ENCODE data around the gene ZNF530.

ZNF530 gene

DNA sequence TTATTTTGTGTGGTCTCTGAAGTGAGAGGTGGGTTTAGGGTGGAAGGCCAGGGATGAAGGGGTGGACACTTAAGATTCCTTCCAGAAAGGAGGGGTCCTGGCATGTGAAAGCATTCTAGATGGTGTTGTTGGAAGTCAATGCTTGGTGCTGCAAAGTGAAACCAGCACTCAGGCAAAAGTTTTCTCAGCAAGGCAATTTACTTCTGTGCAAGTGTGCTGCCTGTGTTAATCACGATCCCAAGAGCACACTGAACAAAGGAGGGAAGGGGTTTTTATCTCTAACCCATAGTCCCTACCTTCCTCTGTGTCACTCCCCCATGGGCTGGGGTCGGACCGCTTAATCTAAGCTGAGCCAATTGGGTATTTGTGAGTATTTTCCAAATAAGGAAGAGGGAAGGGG is 15.7 kb downstream of the ZNF530 start:
- DNase-seq (ENCODE audit: low read depth): no peak

DNA sequence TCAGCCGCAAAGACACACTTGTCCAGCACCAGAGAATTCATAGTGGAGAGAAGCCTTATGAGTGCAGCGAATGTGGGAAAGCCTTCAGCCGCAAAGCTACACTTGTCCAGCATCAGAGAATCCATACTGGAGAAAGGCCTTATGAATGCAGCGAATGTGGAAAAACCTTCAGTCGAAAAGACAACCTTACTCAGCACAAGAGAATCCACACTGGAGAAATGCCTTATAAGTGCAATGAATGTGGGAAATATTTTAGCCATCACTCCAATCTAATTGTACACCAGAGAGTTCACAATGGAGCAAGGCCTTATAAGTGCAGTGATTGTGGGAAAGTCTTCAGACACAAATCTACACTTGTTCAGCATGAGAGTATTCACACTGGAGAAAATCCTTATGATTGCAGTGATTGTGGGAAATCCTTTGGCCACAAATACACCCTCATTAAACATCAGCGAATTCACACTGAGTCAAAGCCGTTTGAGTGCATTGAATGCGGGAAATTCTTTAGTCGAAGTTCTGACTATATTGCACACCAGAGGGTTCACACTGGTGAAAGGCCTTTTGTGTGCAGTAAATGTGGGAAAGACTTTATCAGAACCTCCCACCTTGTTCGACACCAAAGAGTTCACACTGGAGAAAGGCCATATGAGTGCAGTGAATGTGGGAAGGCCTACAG is 21.1 kb downstream of the ZNF530 start:
- no peak for DNase-seq (ENCODE audit: low read depth)

DNA sequence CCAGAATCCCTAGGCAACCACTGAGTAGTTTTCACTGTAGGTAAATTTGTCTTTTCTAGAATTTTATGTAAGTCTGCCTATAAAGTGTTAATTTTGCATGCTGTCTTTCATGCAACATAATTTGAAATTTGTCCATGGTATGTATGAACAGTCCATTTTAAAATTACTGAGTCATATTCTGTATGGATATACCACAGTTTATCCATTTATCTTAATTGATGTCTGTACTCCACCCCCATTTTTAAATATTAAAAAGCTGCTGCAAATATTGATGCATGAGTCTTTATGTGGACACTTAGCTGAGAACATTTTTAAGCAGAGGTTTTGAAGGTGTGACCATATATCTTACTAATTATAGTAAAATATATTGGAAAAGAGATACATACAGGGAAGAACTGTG is 23.4 kb downstream of the ZNF530 start:
- no peak for DNase-seq (ENCODE audit: low read depth)

DNA sequence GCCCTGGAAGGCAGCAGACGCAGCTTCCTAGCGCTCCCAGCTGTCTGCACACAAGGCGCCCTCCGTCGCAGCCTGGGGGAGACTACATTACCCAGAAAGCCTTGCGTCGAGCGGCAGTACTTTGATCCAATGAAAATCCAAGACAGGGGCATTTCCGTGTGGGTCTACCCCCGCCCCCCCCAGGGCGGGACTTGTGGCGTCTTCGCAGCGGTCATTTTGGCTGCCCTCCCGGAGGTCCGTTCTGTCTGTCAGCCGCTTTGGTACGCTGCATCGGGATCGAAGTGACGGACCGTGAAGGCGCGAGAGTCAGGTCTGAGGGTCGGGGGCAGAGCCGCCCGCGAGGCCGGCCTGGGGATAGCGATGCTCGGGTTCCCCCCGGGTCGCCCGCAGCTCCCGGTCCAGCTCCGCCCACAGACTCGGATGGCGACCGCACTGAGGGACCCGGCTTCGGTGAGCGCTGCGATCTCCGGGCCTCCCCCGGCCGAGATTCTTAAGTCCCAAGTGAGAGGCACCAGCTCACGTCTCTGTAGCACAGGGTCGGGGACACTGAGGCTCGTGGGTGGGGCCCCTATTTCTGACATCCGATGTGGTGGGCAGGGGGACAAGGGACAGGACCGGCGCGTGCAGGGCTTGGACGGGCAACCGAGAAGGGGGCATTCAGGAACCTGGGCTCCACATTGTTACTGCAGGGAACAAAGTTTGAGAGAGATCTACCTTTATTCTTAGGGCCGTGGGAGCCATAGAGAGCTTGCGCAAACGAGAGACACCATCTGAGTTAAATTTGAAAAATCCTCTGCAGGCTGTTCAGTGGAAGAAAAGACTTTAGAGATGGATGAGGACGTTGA is 33.5 kb downstream of the ZNF530 start, which contains the start of gene ZNF211:
Gene ZNF211 (plus strand): TSS at position 182 of the 845 bp plus-strand sequence. CDS start 179 bp downstream, at position 361.
- peak; percentile 72 for DNase-seq (ENCODE audit: low read depth)

DNA sequence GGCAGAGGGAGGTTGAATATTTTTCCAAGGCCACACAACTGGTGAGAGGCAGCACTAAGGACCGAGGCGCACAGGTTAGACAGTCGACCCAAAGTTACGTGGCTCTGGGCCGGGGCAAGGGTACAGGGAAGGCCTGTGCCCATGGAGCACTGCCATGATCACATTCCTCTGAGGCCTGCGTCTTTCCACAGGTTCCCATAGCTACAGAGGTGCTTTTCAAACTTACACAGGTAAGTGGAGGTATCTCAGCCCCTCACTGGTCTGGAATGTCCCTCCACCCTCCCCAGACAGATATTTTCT is 34.1 kb downstream of the ZNF530 start:
- no peak for DNase-seq (ENCODE audit: low read depth)

DNA sequence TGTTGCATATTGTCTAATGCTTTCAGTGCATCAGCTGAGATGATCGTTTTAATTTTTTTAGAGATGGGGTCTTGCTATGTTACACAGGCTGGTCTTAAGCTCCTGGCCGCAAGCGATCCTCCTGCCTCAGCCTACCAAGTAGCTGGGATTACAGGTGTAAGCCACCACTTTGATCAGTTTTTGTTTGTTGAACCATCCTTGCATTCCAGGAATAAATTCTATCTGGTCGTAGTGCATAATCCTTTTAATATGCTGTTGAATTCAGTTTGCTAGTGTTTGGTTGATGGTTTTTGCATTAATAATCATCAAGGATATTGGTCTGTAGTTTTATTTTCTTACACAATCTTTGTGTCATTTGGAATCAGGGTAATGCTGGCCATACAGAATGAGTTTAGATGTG is 37.7 kb downstream of the ZNF530 start:
- no peak for DNase-seq (ENCODE audit: low read depth)

DNA sequence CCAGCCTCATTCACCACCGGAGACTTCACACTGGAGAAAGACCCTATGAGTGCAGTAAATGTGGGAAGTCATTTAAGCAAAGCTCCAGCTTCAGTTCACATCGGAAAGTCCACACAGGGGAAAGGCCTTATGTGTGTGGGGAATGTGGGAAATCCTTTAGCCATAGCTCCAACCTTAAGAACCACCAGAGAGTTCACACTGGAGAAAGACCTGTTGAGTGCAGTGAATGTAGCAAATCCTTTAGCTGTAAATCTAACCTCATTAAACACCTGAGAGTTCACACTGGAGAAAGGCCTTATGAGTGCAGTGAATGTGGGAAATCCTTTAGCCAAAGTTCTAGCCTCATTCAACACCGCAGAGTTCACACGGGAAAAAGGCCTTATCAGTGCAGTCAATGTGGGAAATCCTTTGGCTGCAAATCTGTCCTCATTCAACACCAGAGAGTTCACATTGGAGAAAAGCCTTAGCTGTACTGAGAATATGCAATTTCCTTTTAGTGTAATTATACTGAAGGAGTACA is 42.1 kb downstream of the ZNF530 start:
- no peak for DNase-seq (ENCODE audit: low read depth)

DNA sequence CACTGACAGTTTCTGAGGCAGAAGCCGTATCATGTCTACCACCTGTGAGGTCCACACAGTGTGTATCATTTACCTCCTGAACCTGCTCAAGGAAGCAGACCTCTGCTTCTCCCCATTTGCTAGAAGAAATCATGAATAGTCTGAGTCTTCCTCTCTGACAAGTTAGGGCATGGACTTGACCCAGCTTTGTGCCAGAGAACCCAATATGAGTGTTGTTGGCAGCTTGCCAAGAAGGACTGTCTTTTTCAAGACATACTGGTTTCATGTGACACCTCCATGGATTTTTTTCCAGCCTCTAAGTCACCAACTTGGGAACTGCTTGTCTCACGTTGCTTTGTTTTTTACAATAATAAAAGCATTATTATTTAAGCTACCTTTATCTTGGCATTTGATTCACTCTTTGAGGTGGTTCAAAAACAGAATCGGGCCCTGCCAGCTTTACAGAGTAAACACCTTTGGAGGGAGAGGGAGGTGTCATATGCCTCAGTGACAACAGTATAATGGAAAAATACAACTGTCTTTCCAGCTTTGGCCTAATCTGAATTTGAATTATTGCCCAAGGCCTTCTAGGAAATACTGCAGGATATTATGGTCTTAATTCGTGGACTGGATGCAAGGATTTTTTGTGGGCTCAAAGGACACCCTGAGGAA is 42.8 kb downstream of the ZNF530 start:
- no peak for DNase-seq (ENCODE audit: low read depth)

DNA sequence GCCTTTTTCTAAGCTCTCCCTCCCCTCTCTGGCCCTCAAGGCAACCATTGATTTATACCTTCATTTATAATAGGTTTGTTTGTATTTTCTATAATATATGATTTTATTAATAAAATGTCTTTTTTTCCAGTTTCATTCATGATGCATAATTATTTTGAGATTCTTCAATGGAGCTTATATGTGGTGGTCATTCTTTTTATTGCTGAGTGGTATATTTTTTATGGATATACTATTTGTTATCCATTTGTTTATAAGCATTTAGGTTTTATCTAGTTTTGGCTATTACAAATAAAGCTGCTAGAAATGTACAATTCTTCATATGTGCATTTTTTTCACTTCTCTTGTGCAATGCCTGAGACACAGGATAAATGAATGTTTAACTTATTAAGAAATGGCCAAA is 44.0 kb downstream of the ZNF530 start:
- no peak for DNase-seq (ENCODE audit: low read depth)

DNA sequence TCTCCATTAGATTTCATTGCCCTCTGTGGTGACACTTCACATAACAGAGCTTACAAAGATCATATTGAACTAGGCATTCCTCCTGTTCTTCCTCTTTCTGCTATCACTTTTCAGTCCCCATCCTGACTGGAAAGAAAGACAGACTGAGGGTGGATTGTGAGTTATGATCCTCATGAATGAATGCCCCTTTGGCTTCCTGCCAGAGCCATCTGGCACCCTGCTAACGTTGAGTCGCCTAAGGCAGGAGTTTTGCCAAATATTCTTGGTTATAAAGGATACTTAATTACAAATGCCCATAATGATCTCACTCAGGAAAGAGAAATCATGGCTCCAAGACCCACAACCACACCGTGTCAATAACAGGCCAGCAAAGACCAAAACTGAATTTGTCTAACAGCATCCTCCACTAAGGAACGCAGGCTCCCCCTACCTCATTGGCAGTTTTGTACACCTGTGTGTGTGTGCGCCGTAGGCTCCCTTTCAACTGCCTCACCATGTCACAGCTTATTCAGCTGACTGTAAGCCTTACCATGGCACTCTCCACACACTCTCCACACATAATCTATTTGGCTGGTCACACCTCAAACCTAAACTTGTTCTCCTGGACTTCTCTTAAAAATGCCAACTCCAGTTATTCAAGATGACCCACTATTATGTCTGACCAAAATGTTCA is 48.8 kb downstream of the ZNF530 start:
- no peak for DNase-seq (ENCODE audit: low read depth)

DNA sequence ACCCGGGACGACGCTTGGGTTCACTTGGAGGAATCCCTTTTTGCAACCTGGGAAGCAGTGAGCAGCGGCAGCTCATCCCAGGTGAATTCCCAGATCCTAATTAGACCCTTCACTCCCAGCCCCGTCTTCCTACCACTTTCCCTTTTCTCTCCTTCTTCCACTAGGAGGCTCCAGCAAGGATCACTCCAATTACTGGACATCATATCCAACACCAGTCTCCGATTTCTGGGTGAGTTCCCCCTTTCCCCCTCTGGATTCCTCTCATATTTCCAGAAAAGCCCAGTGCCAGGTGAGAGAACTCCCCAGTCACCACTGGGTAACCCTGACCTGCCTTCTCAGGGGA is 51.9 kb downstream of the ZNF530 start:
- no peak for DNase-seq (ENCODE audit: low read depth)

DNA sequence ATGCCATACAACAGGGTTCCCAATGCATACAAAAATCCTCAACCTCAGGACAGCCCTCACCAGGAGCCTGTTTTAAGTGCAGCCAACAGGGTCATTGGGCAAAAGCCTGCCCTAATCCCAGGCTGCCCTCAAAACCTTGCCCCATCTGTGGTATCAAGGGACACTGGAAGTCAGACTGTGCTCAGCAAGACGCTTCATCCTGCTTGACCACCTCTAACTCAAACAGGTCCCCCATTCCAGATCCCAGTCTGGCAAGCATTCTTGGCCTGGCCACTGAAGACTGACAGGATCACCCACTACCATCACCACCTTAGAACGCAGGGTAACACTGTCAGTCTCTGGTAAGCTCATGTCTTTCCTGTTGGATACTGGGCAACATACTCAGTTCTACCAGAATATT is 54.0 kb downstream of the ZNF530 start:
- no peak for DNase-seq (ENCODE audit: low read depth)

DNA sequence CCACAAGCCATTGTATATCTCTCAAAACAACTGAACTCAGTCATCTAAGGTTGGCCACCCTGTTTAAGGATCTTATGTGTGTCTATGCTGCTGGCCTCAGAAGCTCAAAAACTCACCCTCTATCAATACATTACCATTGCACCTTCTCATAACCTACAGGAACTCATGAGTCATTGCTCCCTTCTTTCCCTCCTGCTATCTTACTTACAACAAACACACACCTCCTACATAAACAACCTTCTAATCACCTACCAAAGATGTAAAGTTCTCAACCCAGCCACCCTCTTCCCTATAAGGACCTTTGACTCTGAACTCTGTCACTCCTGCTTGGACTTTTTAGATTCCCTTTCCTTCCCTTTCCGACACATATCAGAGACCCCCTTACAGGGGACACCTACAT is 55.8 kb downstream of the ZNF530 start:
- DNase-seq (ENCODE audit: low read depth): no peak

DNA sequence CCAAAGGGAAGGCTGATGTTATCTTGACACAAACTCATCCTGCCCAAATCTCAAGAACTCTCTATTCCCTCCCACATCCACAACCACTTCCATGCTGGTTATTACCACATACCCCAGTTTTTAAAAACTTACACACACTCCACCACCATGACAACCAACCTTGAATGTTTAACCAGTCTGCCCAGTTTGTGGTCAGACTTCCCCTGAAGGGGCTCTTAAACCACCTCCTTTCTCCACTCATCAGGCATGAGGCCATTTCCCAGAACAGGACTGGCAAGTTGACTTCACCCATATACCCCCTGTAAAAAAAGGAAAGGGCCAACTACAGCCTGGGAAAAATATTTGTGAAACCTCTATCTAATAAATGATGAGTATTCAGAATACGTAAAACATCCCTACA is 56.7 kb downstream of the ZNF530 start:
- no peak for DNase-seq (ENCODE audit: low read depth)

All from HS-5 (cell line).